GM21381 (cell line): ENCODE data around the gene LEMD1.

Experiments used
- ATAC-seq: cut with Tn5 transposase; IDR thresholded peaks from one replicate; pipeline ENCODE4 v1.9.1; 2021; ENCODE audit warnings: mild to moderate bottlenecking, moderate library complexity; ENCODE audit not compliant: unreplicated experiment

The LEMD1 gene

GRCh38 chr1:205357567-205357966, 64.3 kb downstream of the LEMD1 start:
- no peak for ATAC-seq

DNA sequence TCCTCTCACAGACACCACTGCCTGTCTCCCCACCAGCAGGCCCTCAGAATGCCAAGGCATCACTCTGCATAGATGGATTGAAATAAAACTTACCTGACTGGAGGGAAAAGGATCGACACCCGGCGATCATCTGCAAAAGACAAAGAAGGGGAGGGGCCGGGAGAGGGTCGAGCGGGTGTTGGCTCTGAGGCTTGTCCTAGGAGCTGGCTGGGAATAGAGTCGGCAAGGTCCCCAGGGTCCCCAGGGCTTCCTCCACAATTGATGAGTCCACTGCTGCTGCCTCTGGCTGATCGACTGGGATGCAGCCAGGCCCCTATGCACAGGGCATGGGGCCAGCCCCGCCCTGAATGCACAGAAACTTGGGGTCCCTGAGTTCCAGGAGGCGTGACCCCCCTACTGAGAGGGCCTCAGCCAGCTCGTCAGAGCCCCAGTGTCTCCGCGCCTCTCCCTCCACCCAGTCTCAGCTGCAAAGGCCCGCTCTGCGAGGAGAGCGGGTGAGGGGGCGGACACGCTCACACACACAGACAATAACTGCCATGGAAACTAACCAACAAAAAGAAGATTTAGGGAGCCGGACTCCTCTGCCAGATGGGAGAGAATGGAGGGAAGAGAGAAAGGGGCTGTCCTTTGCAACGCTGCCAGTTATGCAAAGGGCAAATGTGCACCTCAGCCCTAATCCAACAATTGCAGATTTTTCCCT, 65.3 kb downstream of the LEMD1 start, which contains the start of gene KLHDC8A:
TSS of gene KLHDC8A (minus strand) at position 483 of the 700 bp plus-strand sequence. CDS start 13,318 bp downstream, outside the sequence.
- ATAC-seq: no peak

GRCh38 chr1:205355075-205355453, 66.8 kb downstream of the LEMD1 start:
- no peak for ATAC-seq

GRCh38 chr1:205354259-205355074, 67.4 kb downstream of the LEMD1 start:
- no peak for ATAC-seq

GRCh38 chr1:205353612-205354011, 68.2 kb downstream of the LEMD1 start:
- no peak for ATAC-seq

GRCh38 chr1:205353191-205353590, 68.7 kb downstream of the LEMD1 start:
- no peak for ATAC-seq

DNA sequence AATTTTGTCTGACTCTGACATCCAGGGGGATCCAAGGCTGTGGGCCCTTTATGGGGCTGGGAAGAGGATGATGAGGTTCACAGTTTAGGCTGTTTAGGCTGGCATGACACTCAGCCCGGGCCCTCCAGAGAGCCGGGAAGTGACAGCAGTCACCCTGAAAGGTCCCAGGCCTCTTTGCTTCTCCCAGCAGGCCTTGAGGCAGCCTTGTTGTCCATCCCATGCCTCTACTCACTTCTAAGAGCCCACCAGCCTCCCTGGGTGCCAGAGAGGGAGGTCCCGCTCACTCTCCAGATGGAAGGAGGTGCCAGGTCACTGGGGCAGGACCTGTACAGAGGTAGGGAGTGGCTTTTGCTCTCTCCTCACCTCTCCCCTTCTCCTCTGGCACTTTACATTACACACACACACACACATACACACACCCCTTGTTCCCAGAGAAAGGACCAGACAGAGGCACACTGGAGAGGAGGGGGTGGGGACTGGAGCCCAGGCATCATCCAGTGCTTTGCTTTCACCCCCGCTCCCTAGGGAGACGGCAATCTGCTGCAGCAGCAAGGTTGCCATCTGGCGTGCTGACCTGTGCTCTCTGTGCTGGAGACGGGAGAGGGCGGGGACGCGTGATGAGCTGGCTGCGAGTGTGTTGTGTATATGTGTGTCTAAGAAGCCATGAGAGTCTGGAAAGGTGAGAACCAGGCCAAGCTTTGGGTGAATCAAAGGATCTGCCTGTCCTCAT, 69.7 kb downstream of the LEMD1 start:
- no peak for ATAC-seq

- no peak for ATAC-seq
Observed at GRCh38 chr1:205350691-205351141, 71.1 kb downstream of the LEMD1 start.

DNA sequence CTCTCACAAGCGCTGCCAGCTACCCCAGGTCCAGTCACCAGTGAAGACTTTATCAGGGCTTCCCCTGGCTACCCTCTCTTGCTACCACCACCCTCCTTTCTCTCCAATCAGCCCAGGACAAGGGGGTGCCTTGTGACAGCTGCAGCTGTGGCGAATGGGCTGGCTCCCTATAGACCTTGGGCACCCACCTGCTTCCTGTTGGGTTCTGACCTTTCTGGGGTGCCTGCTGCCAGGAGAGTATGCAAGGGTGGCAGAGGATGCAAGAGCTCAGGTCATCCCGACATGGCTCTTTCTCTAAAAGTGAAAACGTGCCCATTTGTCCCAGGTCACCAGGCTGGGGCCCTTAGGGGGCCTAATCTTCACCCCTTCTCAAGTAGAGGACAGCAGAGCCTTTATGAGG, 71.7 kb downstream of the LEMD1 start:
- no peak for ATAC-seq

DNA sequence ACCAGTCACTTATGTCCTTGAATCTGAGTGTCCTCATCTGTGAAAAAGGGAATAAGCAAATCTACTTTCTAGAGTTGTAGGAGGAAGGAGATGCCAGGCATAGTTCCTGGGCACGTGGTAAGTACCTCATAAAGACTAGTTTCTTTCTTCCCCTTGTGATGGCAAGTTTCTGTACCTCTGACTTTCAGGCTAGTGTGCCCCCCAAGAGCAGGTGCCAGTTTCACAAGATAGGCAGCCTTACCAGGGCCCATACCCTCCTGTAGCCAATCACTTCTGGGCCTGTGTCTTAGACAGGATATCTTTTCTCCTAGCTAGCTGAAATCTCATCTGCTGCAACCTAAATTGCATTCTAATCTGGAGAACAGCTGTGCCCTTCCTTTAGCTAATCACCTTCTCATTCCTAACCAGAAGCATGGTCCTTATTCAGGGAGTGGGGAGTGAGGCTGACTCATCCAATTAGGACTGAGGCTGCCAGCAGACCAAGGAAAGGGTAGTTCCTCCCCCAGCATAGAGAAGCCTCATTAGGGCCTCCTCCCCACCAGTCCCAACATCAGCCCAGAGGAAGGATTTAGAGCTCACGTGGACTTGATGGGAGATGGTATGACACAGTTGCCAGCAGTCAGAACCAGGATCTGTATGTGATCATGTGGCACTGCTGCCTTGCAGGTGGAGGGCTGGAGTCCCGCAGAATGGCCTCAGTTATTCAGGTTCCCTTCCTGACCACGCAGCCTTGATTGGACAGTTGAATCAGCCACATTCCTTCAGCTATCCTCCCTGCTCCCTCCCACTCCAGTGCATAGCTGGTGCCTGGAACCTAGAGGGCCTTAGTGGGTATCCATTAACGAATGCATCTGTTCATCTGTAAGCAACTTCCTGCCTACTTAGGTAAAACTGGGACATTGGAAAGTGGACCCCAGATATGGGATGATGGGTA, 73.0 kb downstream of the LEMD1 start:
- ATAC-seq: no peak

DNA sequence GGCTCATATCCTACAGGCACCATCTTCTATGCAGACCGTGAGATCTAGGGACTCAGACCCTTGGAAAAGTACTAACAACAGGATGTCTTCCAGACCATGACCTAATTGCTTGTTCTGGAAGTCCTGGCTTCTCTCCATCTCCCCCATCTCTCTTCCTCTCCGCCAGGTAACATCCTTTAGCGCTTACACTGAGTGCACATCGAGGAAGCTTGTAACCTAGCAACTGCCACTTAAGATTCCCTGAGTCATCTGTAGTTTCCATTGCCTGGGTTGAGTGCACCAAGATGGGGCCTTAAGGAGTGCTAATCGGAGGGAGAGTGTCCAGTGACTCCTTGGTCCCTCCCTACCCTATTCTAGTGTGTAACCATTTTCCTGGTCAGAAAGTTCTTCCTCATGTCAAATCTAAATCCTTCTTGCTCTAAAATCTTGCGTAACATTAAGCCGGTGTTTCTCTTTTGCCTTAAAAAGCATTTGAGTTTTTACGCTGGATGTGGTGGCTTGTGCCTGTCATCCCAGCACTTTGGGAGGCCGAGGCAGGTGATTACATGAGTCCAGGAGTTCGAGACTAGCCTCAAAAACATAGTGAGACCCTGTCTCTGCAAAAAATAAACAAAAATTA, 74.8 kb downstream of the LEMD1 start:
- no peak for ATAC-seq

DNA sequence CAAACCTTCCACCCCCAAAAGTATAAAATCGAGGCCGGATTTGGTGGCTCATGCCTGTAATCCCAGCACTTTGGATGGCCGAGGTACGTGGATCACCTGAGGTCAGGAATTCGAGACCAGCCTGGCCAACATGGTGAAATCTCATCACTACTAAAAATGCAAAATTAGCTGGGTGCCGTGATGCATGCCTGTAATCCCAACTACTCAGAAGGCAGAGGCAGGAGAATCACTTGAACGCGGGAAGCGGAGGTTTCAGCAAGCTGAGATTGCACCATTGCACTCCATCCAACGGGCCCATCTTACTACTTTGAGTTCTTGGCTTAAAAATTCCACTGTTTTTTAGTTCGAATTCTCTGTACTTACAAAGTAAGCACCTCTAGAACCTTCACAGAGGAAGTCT, 76.1 kb downstream of the LEMD1 start:
- ATAC-seq: no peak

GRCh38 chr1:205344066-205344928, 77.6 kb downstream of the LEMD1 start:
- no peak for ATAC-seq

GRCh38 chr1:205343431-205344065, 78.3 kb downstream of the LEMD1 start:
- no peak for ATAC-seq

GRCh38 chr1:205342986-205343385, 78.9 kb downstream of the LEMD1 start:
- ATAC-seq: no peak

DNA sequence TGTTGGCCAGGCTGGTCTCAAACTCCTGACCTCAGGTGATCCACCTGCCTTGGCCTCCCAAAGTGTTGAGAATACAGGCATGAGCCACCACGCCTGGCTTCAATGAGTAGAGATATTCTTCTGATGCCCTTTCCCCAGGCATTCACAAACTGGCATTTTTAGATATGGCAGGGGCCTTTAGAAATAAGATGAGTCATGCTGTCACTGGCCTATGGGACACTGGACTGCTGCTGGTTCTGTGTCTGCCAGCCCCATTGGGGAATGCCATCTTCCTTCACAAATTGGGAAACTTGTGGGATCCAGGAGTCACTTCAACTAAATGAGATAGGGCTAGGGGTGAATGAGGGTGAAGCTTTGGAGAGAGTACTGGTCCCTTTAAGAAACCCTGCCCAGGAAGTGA, 81.2 kb downstream of the LEMD1 start:
- no peak for ATAC-seq

- ATAC-seq: no peak
Observed at GRCh38 chr1:205339717-205340116, 82.1 kb downstream of the LEMD1 start.

DNA sequence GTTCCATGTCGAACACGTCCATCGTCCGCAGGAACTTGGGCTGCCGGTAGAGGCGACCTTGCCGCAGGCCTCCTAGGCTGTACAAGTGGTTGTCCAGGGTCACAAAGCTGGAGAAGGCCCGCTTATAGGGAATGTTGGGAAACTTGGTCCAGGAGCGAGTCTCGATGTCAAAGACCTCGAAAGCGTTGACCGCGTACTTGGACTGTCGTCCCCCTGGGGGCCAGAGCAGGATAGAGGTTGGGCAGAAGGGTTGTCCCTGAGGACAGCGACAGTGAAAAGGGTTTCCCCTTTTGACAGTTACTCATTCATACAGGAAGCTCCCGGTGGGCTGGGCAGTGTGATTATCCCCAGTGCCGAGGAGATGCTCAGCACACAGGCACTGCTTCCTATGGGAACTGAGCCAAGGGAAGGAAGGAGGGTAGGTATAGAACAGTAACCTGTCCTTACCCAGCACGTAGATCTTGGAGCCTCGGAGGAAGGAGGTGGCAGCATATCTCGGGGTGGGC, 82.6 kb downstream of the LEMD1 start:
- no peak for ATAC-seq
